NCI-H1092 treated with DMSO at 0.1 percent for 48 hours (cell line): Measurements from ENCODE around the gene HSPH1.
A peak's percentile ranks its signal among the peaks of the same experiment; 100 is the strongest.

ENCODE experiments used
- DNase-seq: peaks from one replicate; lab custom pipeline; 2025; lab: John Stamatoyannopoulos, UW

Gene HSPH1

DNA sequence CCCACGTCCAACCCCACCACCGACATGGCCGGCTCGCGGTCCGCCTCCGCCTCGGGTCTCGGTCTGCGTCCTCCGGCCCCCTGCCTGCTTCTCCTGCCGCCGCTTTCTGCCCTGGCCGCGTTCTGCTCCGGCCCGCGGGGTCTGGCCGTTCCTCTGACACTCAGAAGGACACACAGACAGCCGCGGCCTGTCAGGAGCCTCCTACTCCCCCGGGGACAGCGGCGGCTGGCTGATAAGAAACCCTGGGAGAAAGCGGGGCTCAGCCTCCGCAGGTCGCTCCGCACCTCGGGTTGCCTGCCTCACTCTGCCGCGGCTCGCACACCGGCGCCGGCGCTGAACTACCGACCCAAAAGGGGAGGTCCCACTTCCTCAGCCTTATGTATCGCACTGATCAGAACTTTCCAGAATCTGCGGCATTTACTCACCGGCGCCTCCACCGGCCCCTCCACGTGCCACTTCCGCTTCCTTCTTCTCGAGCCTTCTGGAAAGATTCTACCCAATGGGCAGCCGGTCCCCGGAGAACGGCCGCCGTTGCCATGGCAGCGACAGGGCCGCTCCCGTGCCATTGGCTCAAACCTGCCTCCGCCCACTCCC, at the start of gene HSPH1:
Gene HSPH1 (minus strand): TSS at position 348 of the 594 bp plus-strand sequence. CDS start 322 bp downstream, at position 26.
- DNase-seq, result peak; percentile 96

DNA sequence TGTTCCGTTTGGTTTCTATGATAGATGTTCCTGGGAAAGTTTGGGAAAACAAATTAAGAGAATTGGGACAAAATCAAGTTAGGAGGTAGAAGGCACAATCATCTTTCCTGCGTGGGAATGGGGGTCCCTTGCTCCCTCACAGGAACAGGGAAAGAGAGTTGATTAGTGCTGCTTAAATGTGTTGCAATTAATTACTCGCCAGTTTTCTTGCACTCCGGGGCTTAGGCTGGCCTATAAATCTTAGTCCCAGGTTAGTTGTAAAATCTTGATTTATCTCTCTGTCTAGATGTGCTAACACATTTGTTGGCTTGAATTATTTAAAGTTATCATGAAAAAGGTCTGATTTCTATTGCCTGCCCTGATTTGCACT, 48.1 kb upstream of the HSPH1 start:
- DNase-seq, result no peak

DNA sequence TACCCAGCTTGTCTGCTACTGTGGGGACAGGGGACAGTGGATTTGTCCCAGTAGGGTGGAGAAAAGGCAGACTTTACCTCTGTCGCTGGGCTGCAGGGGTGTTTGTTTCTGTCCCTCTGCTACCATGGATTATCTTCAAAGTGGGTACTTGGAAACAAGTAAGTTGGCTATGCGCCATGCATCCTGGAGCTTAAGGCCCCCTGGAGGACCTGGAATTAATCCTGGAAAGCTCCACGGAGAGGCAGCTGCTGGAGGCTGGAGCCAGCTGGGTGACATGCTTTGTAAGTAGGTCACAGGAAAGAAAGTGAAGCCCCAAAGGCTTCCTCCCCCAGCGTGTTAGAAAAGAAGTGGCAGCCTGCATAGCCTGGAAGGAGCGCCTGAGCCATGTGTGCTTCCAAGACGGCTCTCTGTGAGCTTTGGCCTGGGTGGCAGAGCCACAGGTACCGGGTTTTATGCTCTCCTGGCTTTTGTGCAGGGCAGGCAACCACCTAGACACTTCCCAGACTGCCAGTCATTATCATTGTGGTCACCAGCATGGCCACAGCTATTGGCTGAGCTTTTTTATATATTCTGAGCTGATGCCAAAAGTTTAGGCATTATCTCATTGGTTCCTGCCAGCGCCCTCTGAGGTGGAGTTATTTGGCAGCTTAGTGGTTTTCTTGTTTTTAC, 47.6 kb upstream of the HSPH1 start:
- DNase-seq, result peak; percentile 87

DNA sequence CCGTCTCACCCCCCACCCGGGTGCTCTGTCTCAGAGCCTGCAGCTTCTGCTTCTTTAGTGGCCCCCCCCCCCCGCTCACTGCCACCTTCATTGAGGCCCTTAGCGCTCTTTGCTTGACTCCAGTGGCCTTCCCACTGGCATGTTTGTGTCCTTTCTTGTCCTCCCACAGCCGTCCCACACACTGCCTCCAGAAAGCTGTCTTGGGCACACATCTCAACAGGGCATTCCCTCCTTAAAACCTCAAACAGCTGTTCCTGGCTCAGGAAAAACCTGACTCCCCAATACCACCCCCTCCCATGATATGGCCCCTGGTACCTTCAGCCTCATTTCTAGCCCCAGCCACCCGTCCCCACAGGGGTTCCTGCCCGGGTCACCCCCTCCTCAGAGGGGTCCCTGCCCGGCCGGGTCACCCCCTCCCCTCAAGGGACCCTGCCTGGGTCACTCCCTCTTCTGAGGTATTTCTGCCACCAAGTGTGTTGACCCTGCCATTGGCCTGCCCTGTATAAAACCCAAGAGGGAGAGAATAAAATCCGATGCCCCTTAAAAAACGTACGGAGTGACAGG, 46.9 kb upstream of the HSPH1 start:
- DNase-seq, result no peak

DNA sequence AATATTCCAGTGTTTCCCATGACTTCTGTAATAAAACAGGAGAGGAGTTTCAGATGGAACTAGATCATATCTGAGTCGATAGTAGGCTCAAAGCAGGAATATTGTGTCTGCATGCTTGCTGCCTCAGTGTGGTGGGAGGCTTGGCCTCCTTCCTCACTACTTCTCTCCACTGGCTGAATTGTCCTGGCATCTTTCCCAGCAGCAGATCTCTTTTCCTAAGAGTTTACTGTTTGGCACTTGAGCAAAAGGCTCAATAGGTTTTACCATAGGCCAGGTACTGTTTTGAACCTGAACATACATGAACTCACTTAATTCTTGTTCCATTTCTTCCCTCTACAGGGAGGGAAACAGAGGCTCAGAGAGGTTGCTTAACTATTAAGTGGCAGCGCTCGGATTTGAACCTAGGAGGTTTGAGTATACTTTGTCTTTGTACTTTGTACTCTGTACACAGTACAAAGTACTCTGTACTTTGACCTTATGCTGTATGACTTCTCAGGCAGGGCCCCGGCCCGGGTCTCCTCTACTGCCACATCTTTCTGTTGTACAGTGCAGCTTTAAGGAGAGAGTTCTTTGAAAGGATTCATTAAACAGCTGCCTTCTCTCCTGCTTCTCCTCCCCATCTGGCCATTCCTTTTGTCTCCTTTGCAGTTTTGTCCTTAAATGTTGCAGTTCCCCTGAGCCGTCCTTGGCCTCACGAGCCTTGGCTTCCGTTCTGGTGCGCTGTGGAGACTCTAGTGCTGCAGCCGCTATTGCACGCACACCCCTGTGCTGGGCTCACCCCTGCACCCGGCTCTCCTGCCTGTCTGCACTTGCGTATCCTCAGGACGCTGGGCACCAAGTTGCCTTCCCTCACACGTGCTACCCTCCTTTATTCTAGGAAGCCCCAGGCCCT, 46.2 kb upstream of the HSPH1 start:
- DNase-seq, result peak; percentile 53

DNA sequence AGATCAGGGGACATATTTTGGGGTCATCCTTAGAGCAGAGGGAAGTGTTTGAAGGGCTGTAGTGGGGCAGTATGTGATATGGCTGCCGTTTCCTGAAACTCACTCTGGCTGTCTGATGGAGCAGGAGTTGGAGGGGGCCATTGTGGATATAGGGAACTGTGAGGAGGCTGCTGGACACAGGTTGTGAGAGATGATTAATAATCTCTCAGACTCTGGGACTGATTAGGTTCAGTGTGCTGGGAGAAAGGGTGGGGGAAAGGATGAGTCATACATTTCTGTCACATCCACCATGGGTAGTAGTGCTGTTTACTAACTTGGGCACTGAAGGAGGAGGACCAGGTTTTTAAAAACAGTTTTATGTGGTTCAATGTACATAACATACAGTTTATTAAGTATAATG, 42.9 kb upstream of the HSPH1 start:
- DNase-seq, result no peak

DNA sequence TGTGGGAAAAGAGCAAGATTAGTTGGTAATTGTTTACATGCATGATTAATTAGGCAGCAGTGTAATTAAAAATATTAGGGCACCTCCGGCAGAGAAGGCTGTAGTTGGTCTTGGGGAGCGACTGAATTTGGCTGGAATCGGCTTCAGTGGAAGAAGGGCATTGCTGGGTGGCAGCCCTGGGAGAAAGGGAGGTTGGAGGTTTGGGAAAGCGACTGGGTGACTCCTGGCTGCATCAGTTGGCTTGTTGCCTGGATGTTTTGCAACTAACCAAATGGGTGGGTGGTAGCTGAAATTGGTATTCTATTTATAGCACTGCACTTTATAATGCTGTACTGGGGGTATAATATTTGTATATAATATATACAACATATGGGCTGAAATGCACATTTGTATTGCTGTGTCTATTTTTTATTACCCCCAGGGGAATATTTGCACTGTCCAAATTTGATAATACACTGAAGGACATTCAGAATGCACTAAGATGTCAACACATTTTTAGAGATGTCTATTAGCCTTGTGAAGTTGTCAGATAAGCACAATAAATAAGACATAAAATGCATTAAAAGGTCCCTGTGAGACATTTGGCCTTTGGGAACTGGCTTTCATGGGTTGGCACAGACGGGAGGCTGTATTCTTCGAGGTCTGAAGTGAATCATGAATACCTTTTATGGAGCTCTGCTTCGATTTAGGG, 39.8 kb upstream of the HSPH1 start:
- DNase-seq, result no peak

DNA sequence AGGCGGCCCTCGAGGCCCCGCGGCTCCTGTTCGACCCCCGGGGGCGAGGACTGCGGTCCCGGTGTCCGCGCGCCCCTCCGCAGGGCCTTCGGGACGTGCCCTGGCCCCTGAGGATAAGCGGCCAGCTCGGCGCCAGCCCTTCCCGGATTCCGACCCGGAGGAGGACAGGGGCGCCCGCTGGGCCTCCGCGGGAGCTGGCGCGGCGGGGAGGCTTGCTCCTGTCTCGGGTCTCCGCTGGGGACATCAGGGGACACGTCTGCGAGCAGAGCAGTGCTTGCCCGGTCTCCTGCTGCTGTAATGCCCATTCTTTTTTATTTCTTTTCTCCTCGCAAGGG, 38.9 kb upstream of the HSPH1 start:
- no peak for DNase-seq

DNA sequence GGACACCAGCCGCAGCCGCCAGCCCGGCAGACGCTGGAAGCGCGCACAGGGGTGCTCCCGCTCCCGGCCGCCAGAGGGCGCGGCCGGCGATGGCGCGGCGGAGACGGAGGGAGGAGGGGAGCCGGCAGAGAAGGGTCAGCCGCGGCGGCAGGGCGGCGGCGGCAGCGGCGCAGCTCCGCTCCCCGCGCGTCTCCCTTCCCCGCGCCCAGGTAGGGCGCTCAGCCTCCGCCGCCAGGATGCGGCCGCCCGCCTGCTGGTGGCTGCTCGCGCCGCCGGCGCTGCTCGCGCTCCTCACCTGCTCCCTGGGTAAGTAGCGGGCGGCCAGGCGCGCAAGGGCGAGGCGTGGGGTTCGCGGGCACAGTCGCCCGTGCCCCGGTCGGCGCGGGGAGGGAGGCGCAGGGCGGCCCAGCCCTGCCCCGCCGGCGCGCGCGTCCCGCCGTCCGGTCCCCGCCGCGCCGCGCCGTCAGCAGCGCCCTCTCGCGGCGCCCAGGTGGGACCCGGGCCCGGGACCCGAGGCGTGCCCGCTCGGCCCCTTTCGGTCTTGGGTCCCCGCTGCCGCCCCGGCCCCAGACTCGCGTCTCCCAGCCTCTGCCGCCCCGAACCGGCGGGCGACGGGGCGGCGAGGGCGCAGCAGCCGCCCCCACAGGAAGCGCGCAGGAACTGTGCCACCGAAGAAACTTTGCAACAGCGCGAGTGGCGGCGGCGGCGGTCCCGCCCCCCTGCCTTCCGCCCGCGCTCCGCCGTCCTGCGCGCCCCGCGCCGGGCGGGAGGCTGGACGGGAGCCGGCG, 38.3 kb upstream of the HSPH1 start, which contains the start of gene B3GLCT:
Gene B3GLCT (plus strand): TSS at position 127 of the 788 bp plus-strand sequence. CDS start 110 bp downstream, at position 237.
- DNase-seq, result peak; percentile 72

DNA sequence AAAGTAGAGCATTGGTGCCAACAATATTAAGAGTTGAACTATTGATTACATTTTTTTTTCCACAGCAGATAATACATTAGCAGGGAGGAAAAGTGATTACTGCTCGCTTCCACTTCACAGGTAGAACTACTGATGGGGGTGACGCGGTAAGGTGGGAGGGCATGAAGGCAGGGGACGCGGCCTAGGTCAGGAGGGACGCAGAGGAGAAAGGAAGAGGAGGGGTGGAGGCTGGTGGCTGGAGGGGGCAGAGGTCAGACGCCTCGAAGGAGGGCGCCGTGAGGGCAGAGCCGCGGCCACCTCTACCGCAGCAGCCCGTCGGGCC, 37.8 kb upstream of the HSPH1 start:
- peak; percentile 28 for DNase-seq

DNA sequence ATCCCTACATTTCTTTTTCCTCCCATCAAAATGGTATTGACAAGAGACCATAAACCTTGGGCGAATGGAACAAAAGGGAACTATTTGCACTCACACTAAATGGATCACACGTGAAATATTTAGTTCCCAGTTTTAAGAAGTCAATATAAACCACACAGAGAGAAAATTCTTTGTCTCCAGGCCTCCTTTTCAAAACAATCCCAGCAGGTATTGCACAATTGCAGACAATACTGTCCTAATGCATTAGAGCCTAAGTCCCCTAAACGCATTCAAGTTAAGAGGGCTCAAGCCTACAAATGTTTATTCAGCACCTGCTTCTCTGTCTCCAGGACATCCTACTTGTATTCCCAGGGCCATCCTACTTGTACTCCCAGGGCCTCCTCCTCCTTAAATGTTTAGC, 36.8 kb upstream of the HSPH1 start:
- DNase-seq, result no peak

DNA sequence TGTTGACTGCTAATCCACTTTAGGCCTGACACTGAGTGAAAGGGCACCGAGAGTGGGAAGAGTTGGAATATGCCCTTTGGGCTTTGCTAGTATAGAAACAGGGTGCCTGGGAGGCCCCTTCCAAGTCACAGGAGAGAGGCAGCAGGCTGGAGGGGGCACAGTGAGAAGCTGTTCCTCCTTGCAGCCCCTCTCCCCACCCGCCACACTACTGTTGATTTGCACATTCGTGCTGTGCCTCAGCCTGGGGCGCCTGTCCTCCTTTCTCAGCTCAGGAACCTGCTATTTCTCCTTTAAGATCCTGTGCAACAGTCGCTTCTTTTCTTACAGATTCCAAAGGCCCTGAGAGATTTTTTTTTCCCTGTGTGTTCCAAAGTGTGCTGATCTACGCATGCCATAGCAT, 35.3 kb upstream of the HSPH1 start:
- no peak for DNase-seq

DNA sequence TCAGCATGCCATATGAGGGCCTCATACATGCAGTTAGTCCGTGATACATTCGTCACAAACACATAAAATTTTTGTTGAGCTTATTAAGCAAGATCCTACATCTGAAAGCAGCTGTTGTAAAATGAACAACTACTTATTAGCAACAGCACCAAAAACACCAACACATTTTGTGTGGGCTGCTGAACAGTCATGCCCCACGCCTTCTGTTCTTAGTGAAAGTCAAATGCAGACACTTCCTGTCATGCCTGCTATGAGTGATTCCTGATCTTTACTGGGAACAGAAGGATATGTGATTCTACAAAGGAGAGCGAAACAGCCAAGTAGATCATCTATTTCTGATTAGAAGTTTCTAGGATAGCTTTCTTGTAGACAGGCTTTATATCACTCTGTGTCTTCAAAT, 33.9 kb upstream of the HSPH1 start:
- no peak for DNase-seq

DNA sequence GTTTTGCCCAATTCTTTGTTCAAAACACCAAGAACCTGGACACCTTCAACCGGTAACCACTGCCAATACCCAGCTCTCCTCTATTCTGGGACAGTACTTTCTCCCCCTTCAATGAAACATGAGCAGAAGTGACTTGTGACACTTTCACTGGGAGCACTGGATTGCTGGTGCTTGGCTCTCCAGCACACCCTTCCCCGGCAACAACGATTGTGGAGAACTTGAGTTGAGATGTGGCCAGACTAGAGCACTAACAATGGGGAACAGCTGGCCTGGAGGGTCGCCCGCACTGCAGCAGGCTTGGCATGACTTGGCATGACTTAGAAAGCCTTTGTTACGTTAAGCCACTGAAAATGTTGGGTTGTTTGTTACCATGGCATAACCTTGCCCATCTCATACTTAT, 30.6 kb upstream of the HSPH1 start:
- DNase-seq, result no peak

DNA sequence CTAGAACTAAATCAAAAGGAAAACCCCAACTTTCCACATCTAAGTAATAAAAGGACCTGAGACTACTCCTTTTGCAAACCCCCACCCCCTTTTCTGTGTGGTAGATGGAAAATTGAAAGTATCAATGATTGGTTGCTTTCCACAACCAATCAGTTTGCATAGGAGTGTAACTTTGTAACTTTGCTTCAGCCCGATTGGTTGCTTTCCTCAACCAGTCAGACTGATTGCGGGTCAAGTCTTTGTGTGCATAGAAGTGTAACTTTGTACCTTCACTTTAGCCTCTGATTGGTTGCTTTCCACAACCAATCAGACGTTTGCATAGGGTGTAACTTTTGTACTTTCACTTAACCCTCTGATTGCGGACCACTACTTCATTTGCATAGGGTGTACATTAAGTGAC, 30.0 kb upstream of the HSPH1 start:
- no peak for DNase-seq

DNA sequence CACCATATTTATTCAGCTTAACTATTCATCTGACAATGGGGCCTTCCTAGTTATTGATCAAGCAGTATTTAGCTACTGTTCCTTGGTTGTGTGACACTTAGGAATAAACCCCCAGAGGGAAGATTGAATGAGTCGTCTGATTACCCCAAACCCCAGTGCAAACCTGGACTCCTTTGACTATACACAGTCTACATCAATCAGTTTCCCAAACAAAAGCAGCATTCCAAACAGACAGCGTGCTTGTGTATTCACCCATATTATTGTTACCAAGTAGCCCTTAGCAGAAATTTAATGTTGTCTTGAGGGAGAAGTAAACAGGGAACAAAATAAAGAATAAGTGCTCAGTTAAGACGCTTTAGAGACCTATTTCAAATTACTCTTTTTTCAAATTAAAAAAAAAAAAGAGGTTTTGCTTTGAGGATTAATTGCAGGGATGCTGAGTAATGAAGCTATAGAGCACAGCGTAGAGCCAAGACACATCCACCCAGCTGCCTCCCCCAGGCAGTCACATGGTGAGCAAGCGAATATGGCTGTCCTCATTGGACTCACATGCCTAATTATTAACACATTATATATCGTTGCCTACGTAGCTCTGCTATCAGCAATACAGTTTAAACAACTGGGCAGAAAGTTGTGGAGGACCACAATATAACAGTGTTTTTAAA, 23.4 kb upstream of the HSPH1 start:
- DNase-seq, result no peak

DNA sequence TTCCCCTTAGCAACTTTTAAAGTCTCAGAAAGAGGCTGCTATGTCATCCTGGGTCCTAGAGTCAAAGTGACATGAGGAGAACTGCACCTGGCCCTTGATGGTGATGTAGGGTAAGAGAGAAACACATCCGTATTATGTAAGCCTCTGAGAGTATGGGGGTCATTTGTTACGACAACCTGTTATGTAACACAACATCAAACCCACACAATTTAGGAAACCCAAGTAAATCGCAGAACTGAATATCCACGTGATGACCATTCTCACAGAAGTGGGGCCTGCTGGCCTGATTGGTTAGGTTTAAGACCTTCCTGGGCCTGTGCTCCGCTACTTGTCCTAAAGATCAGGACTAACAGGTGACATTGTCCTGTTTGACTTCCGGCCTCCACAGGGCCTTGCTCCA, 22.7 kb upstream of the HSPH1 start:
- DNase-seq, result no peak

DNA sequence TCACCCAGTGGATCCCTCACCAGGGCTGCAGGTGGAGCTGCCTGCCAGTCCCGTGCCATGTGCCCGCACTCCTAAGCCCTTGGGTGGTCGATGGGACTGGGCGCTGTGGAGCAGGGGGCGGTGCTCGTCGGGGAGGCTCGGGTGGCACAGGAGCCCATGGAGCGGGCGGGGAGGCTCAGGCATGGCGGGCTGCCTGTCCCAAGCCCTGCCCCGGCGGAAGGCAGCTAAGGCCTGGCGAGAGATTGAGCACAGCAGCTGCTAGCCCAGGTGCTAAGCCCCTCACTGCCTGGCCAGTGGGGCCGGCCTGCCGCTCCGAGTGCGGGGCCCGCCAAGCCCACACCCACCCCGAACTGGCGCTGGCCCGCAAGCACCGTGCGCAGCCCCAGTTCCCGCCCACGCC, 21.3 kb upstream of the HSPH1 start:
- no peak for DNase-seq

DNA sequence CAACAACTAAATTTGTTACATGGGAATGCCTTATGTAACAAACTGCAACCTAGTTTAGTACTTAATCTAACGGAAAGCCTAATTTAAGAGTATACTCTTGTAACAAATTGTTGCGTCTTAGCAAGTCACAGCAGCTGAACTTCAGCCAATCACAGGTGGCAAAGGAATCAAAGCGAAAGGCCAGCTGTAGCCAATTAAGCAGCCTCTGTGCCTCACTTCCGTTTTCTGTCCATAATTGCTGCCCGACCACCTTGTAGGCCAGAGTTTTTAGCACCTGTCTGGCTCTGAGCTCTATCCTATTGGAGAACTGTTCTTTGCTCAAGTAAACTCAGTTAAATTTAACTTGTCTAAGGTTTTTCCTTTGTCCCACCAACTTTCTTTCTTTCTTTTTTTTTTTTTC, 18.1 kb upstream of the HSPH1 start:
- DNase-seq, result no peak

DNA sequence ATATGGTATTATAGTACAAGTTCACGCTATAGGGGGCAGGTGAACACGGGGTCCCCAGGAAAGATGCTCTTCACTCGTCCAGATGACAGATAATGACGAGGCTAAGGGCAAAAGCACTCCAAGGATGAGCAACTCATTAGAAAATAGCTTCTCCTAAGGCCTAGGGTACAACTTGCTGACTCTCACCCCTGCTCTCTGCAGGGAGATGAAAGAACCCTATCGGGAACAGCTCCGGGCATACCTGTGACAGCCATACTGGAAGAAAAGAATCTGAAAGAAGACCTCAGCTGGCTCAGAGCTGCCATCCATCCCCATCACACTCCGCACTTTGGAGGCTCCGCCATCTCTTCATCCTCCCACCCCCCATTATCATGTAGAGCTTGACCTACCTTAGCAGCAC, 17.5 kb upstream of the HSPH1 start:
- no peak for DNase-seq
